ENCODE data around the gene MYH3. TPM values are rescaled to one million over a fixed set of nuclear protein-coding genes. Genes with fewer than 3 reads are reported as not detected.

The MYH3 gene
- total and polyA plus RNA-seq, 10 of the 15 experiments (the other 5 are each of a cell fraction or from before 2014, with no cell fraction given), result 0.14 to 1.4 (median 0.71) TPM

DNA sequence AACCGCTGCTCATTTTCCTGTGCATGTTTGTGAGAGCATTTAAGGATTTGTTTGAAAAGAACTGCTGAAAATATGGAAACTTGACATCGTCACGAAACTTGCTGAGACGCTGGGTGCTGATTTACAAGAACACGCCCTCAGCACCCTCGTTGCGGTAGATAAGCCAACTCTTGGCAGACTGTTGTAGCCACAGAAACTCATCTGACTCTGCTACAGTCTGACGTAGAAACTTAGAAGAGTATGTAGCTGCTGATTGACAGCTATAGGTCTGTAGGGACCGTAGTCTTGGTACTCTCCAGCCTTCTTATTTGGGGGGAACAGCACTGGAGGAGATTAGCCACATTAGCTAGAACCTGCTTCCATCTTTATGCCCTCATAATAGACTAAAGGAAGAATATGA, 71.6 kb downstream of the MYH3 start:
- TF ChIP-seq ZNF217 (IDR thresholded peaks at IDR 0.05) (no peak), ASH2L (IDR thresholded peaks at IDR 0.05; ENCODE audit: borderline replicate concordance, low read depth) (no peak), BACH1 (IDR thresholded peaks at IDR 0.05; ENCODE audit: borderline replicate concordance) (no peak), CREM (IDR thresholded peaks at IDR 0.05; ENCODE audit: low read depth) (no peak), STAT1 (conservative IDR thresholded peaks at IDR 0.05) (no peak), NR2F1 (conservative IDR thresholded peaks at IDR 0.05) (no peak)
- intact Hi-C loops (cut with micrococcal nuclease; ENCODE audit: unreplicated experiment), result no loop called here
- no TSS peak for BruUV-seq (replicated peaks)
- no peak overlapping the region for H3K9ac ChIP-seq (ENCODE audit: control insufficient read depth, insufficient read depth, low read length)
- ChIA-PET SMC1A (ENCODE audit: uncharacterized antibody, unreplicated experiment) (no interaction called here), POLR2A (no interaction called here), CTCF (interaction anchor here (1.1 to 1.2 kb wide), 2 partner anchors 30 to 31 kb away, joined by 3 read pairs; no protein-coding TSS in a partner anchor), RAD21 (ENCODE audit: unreplicated experiment) (no interaction called here)
- no peak overlapping the region for H3K4me2 ChIP-seq (ENCODE audit: control insufficient read depth, insufficient read depth)
- FAIRE-seq (no peak), DNase-seq (ENCODE audit: low read depth, low spot score) (no peak), ATAC-seq (no peak)
- 43% methylated on average over 9 of the region's 9 CpGs for WGBS (ENCODE audit: insufficient coverage, insufficient replicate concordance, low lambda C conversion rate, missing lambda C conversion rate)
- in situ Hi-C loops (cut with MboI), result no loop called here
- H2AFZ ChIP-seq (ENCODE audit: control insufficient read depth, low read depth, low read length), result no peak overlapping the region
- no peak overlapping the region for H3K4me3 ChIP-seq
- H4K20me1 ChIP-seq (ENCODE audit: control insufficient read depth, insufficient read depth), result no peaks in the 10 kb centered on the region
- H3K27ac ChIP-seq (ENCODE audit: control insufficient read depth, insufficient read depth), result no peak overlapping the region
- no peaks in the 10 kb centered on the region for H3K4me1 ChIP-seq (ENCODE audit: control insufficient read depth, insufficient read depth, low read length)
- no peaks in the 10 kb centered on the region for H3K36me3 ChIP-seq (ENCODE audit: control insufficient read depth in 2 of 2, insufficient read depth in 2 of 2, low read length in 1 of 2)
- H3K27me3 ChIP-seq (replicated peaks in 1 of 2; ENCODE audit: control insufficient read depth in 2 of 2, insufficient read depth in 2 of 2, low read length in 1 of 2), result no peaks in the 10 kb centered on the region
- no peaks in the 10 kb centered on the region for H3K9me3 ChIP-seq (replicated peaks; ENCODE audit: control insufficient read depth, insufficient read depth, low read length)
- no peaks in the 10 kb centered on the region for H3K79me2 ChIP-seq (ENCODE audit: control insufficient read depth, insufficient read depth, low read length)

- H2AFZ ChIP-seq (ENCODE audit: control insufficient read depth, low read depth, low read length), result no peak overlapping the region
- in situ Hi-C loops (cut with MboI) (no loop called here), intact Hi-C loops (cut with micrococcal nuclease; ENCODE audit: unreplicated experiment) (no loop called here)
- H3K36me3 ChIP-seq (ENCODE audit: control insufficient read depth in 2 of 2, insufficient read depth in 2 of 2, low read length in 1 of 2), result no peaks in the 10 kb centered on the region
- no peak overlapping the region for H3K27ac ChIP-seq (ENCODE audit: control insufficient read depth, insufficient read depth)
- CTCF ChIA-PET, result no interaction called here
- ATAC-seq (no peak), FAIRE-seq (no peak), DNase-seq (ENCODE audit: low read depth, low spot score) (no peak)
- H3K4me1 ChIP-seq (ENCODE audit: control insufficient read depth, insufficient read depth, low read length), result no peaks in the 10 kb centered on the region
- BruUV-seq (replicated peaks), result no TSS peak
- H3K79me2 ChIP-seq (ENCODE audit: control insufficient read depth, insufficient read depth, low read length), result no peaks in the 10 kb centered on the region
- no peak overlapping the region for H3K9ac ChIP-seq (ENCODE audit: control insufficient read depth, insufficient read depth, low read length)
- RAD21 ChIA-PET (ENCODE audit: unreplicated experiment), result no interaction called here
- POLR2A ChIA-PET, result no interaction called here
- no peaks in the 10 kb centered on the region for H4K20me1 ChIP-seq (ENCODE audit: control insufficient read depth, insufficient read depth)
- no peak overlapping the region for H3K4me3 ChIP-seq
- no peaks in the 10 kb centered on the region for H3K9me3 ChIP-seq (replicated peaks; ENCODE audit: control insufficient read depth, insufficient read depth, low read length)
- H3K4me2 ChIP-seq (ENCODE audit: control insufficient read depth, insufficient read depth), result no peak overlapping the region
- WGBS (ENCODE audit: insufficient coverage, insufficient replicate concordance, low lambda C conversion rate, missing lambda C conversion rate), result 0% methylated on average over 4 of the region's 4 CpGs
- H3K27me3 ChIP-seq (replicated peaks in 1 of 2; ENCODE audit: control insufficient read depth in 2 of 2, insufficient read depth in 2 of 2, low read length in 1 of 2), result no peaks in the 10 kb centered on the region
- SMC1A ChIA-PET (ENCODE audit: uncharacterized antibody, unreplicated experiment), result no interaction called here
- TF ChIP-seq NKRF (conservative IDR thresholded peaks at IDR 0.05) (no peak), SMARCA5 (IDR thresholded peaks at IDR 0.05) (no peak), RELA (IDR thresholded peaks at IDR 0.05; ENCODE audit: borderline replicate concordance, partially characterized antibody) (no peak), DPF2 (IDR thresholded peaks at IDR 0.05) (no peak), ASH2L (IDR thresholded peaks at IDR 0.05; ENCODE audit: borderline replicate concordance, low read depth) (no peak), FOS (IDR thresholded peaks at IDR 0.05; ENCODE audit: borderline replicate concordance, extremely low read depth, insufficient read length) (no peak), LARP7 (IDR thresholded peaks at IDR 0.05) (no peak), IKZF1 (conservative IDR thresholded peaks at IDR 0.05) (no peak), RCOR1 (conservative IDR thresholded peaks at IDR 0.05; ENCODE audit: low read depth, low read length) (no peak), RBBP5 (conservative IDR thresholded peaks at IDR 0.05) (no peak), FOXM1 (IDR thresholded peaks at IDR 0.05; ENCODE audit: low read depth, low read length) (no peak), ZNF217 (IDR thresholded peaks at IDR 0.05) (no peak), SPI1 (IDR thresholded peaks at IDR 0.05; ENCODE audit: borderline replicate concordance, insufficient read depth, low read depth, low read length) (no peak), POLR2A (IDR thresholded peaks at IDR 0.05; ENCODE audit: low read depth, low read length) (no peak), SIN3A (IDR thresholded peaks at IDR 0.05; ENCODE audit: low read depth, low read length) (no peak), CREB1 (IDR thresholded peaks at IDR 0.05; ENCODE audit: low read depth) (no peak)
Measured at GRCh38 chr17:10583834-10584233, 73.3 kb downstream of the MYH3 start.

Measured in GM12878 (cell line).